NB4 (cell line): Measurements from ENCODE around the gene PBRM1.

ENCODE experiments used
- CTCF ChIP-seq: IDR thresholded peaks from one replicate; pipeline ENCODE4 v1.5.1; 2012; ENCODE audit warnings: low read depth, low read length
- MYC ChIP-seq: IDR thresholded peaks from 2 replicates; pipeline ENCODE4 v1.6.1; 2011; ENCODE audit warnings: low read depth, low read length
- POLR2A ChIP-seq: IDR thresholded peaks from 2 replicates; pipeline ENCODE4 v1.6.1; 2011; ENCODE audit warnings: mild to moderate bottlenecking; ENCODE audit not compliant: insufficient read length; ENCODE audit errors: extremely low read depth
- TF ChIP-seq, protein P1 (sequence below): IDR thresholded peaks from 2 replicates; pipeline ENCODE4 v1.6.1; 2011; ENCODE audit warnings: low read depth, low read length

GRCh38 chr3:52608337-52608736 is 77.4 kb downstream of the PBRM1 start:
- TF ChIP-seq CTCF (no peak), POLR2A (no peak), MYC (no peak)
- TF ChIP-seq, protein P1, sequence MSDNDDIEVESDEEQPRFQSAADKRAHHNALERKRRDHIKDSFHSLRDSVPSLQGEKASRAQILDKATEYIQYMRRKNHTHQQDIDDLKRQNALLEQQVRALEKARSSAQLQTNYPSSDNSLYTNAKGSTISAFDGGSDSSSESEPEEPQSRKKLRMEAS, result no peak
